Measurements from ENCODE around the gene CREB3L2. TPM values are rescaled to one million over a fixed set of nuclear protein-coding genes. Genes with fewer than 3 reads are reported as not detected.
"Not testable (repeated sequence)": the region's sequence is repeated elsewhere in the genome, so short reads cannot be mapped to it uniquely, and the experiment has no call there.

Gene CREB3L2
- total and polyA plus RNA-seq, 11 donors = 4.0 to 40.6 (median 21.8) TPM

- ATAC-seq (no peak), DNase-seq (no peak)
- Histone ChIP-seq H3K4me3 (no peak overlapping the region), H3K4me1 (no peaks in the 10 kb centered on the region), H3K27me3 (no peaks in the 10 kb centered on the region), H3K27ac (no peak overlapping the region), H3K9me3 (no peaks in the 10 kb centered on the region), H3K36me3 (no peaks in the 10 kb centered on the region)
- intact Hi-C loops (cut with DNase I) = loop anchor here in 4 of 10 donors (5.0 kb wide), 4 partner anchors 357 to 723 kb away; no protein-coding TSS in a partner anchor
- TF ChIP-seq CTCF (IDR thresholded peaks at IDR 0.05) (no peak), POLR2A (IDR thresholded peaks at IDR 0.05) (no peak)
- 69 to 94% (median 80%) methylated on average over 1 of the region's 1 CpG for WGBS, 4 donors
Observed at GRCh38 chr7:138014686-138015085, 12.8 kb upstream of the CREB3L2 start.

- not testable (repeated sequence) for H3K9me3 ChIP-seq, DNase-seq, H3K27ac ChIP-seq, H3K4me1 ChIP-seq, H3K4me3 ChIP-seq, H3K27me3 ChIP-seq, ATAC-seq, H3K36me3 ChIP-seq
- intact Hi-C loops (cut with DNase I) = loop anchor here in 3 of 10 donors (5.0 kb wide), 3 partner anchors 357 to 723 kb away; no protein-coding TSS in a partner anchor
- WGBS, 4 donors = 78 to 87% (median 81%) methylated on average over 4 of the region's 4 CpGs
Observed at GRCh38 chr7:138014201-138014600, 12.3 kb upstream of the CREB3L2 start.

- intact Hi-C loops (cut with DNase I) = loop anchor here (1.0 to 10.0 kb wide), 7 partner anchors 106 to 725 kb away; no protein-coding TSS in a partner anchor
Observed at GRCh38 chr7:138009350-138009653, 7.4 kb upstream of the CREB3L2 start.

GRCh38 chr7:138008588-138009349 lies 6.9 kb upstream of the CREB3L2 start:
- intact Hi-C loops (cut with DNase I) = loop anchor here (1.0 to 10.0 kb wide), 7 partner anchors 105 to 726 kb away; no protein-coding TSS in a partner anchor
- TF ChIP-seq POLR2A (IDR thresholded peaks at IDR 0.05) (no peak), CTCF (IDR thresholded peaks at IDR 0.05) (peak; percentile 81 to 95 (median 90))
- no peaks in the 10 kb centered on the region for H3K27me3 ChIP-seq
- 48 to 51% (median 50%) methylated on average over 17 of the region's 17 CpGs for WGBS, 4 donors
- no peak overlapping the region for H3K4me3 ChIP-seq
- peak overlapping the region in 1 of 12 donors; percentile 10 for H3K27ac ChIP-seq
- ATAC-seq = peak in 3 of 4 donors; percentile 60 to 66 (median 63)
- DNase-seq = peak in 2 of 5 donors; percentile 27 to 35
- peaks cover 0 to 3% (median 0%) of the 10 kb centered on the region in 12 donors for H3K4me1 ChIP-seq
- H3K9me3 ChIP-seq = no peaks in the 10 kb centered on the region
- no peaks in the 10 kb centered on the region for H3K36me3 ChIP-seq

More at GRCh38 chr7:138009350-138009653, 7.4 kb upstream of the CREB3L2 start:
- Histone ChIP-seq H3K27ac (no peak overlapping the region), H3K9me3 (no peaks in the 10 kb centered on the region), H3K27me3 (no peaks in the 10 kb centered on the region), H3K36me3 (no peaks in the 10 kb centered on the region), H3K4me3 (no peak overlapping the region), H3K4me1 (peaks cover 0 to 3% (median 0%) of the 10 kb centered on the region in 12 donors)
- TF ChIP-seq POLR2A (IDR thresholded peaks at IDR 0.05) = no peak
- TF ChIP-seq CTCF (IDR thresholded peaks at IDR 0.05) = no peak
- DNase-seq (no peak), ATAC-seq (no peak)
- 88 to 100% (median 99%) methylated on average over 1 of the region's 1 CpG for WGBS, 4 donors
